ENCODE measurements around the gene TRIM72. TPM values are rescaled to one million over a fixed set of nuclear protein-coding genes. Genes with fewer than 3 reads are reported as not detected.

The TRIM72 gene
- total and polyA plus RNA-seq, 9 of the 15 experiments (the other 6 are each of a cell fraction or from before 2014, with no cell fraction given), result under 0.01 TPM; not detected in 8

- no peak for TF ChIP-seq FOXP4 (CRISPR knock-in tag; IDR thresholded peaks at IDR 0.05; ENCODE audit: borderline replicate concordance)
- TF ChIP-seq IRF1 (CRISPR knock-in tag; IDR thresholded peaks at IDR 0.05; ENCODE audit: borderline replicate concordance), result no peak
- no peak for TF ChIP-seq ZNF232 (CRISPR knock-in tag; IDR thresholded peaks at IDR 0.05)
- no peak for TF ChIP-seq CEBPG (CRISPR knock-in tag; IDR thresholded peaks at IDR 0.05)
- no peak for TF ChIP-seq CEBPG (tag; conservative IDR thresholded peaks at IDR 0.05 in 1 of 2, IDR thresholded peaks at IDR 0.05 in 1 of 2)
- no peak for TF ChIP-seq GMEB1 (CRISPR knock-in tag; IDR thresholded peaks at IDR 0.05)
- TF ChIP-seq L3MBTL2 (IDR thresholded peaks at IDR 0.05), result 0 out of 2 replicates have a peak, but pooled peaks have one; percentile 22
- no peak for TF ChIP-seq CREB1 (IDR thresholded peaks at IDR 0.05)
- no peak for TF ChIP-seq CREB1 (CRISPR knock-in tag; IDR thresholded peaks at IDR 0.05)
- TF ChIP-seq CREM (IDR thresholded peaks at IDR 0.05; ENCODE audit: low read depth), result no peak
- no peak for TF ChIP-seq E2F5 (CRISPR knock-in tag; IDR thresholded peaks at IDR 0.05)
- no peak for TF ChIP-seq ZNF79 (CRISPR knock-in tag; IDR thresholded peaks at IDR 0.05; ENCODE audit: low read depth)
- no peak for TF ChIP-seq NFATC3 (IDR thresholded peaks at IDR 0.05)
- no peak for TF ChIP-seq NFE2L1 (tag; IDR thresholded peaks at IDR 0.05; ENCODE audit: borderline replicate concordance, low read depth)
- no peak for TF ChIP-seq GABPA (tag; conservative IDR thresholded peaks at IDR 0.05; ENCODE audit: low read depth)
- no peak for TF ChIP-seq SRSF9 (IDR thresholded peaks at IDR 0.05; ENCODE audit: borderline replicate concordance, low read depth, low read length)
- TF ChIP-seq KAT7 (CRISPR knock-in tag; IDR thresholded peaks at IDR 0.05; ENCODE audit: borderline replicate concordance), result no peak
- no peak for TF ChIP-seq CBFB (CRISPR knock-in tag; IDR thresholded peaks at IDR 0.05)
- no peak for TF ChIP-seq DIDO1 (tag; IDR thresholded peaks at IDR 0.05; ENCODE audit: low read depth)
- no peak for TF ChIP-seq TFAP4 (CRISPR knock-in tag; IDR thresholded peaks at IDR 0.05; ENCODE audit: borderline replicate concordance)
Measured at GRCh38 chr16:31243734-31244670, 30.1 kb downstream of the TRIM72 start (continued).

All from K562 (cell line).